ENCODE measurements around the gene MN1.

- TF ChIP-seq CTCF (IDR thresholded peaks at IDR 0.05; ENCODE audit: low read length): no peak
- TF ChIP-seq EZH2 (optimal IDR thresholded peaks at IDR 0.05; ENCODE audit: low read depth, low read length): no peak
- TF ChIP-seq EZH2phosphoT487 (IDR thresholded peaks at IDR 0.05; ENCODE audit: low read length): no peak
Observed at GRCh38 chr22:27748751-27749191, 52.8 kb downstream of the MN1 start.
